ENCODE data around the gene HBP1. TPM values are rescaled to one million over a fixed set of nuclear protein-coding genes. Genes with fewer than 3 reads are reported as not detected.

HBP1 gene
- total and polyA plus RNA-seq, 11 donors, result 21.4 to 98.4 (median 58.1) TPM

- Histone ChIP-seq H3K4me3 (no peak overlapping the region), H3K27me3 (no peaks in the 10 kb centered on the region), H3K27ac (peak overlapping the region; percentile 37 to 83 (median 74)), H3K36me3 (peaks cover 0 to 67% (median 42%) of the 10 kb centered on the region in 9 donors), H3K4me1 (peaks cover 0 to 34% (median 21%) of the 10 kb centered on the region in 12 donors), H3K9me3 (no peaks in the 10 kb centered on the region)
- no peak for TF ChIP-seq POLR2A (IDR thresholded peaks at IDR 0.05)
- TF ChIP-seq, protein P1, sequence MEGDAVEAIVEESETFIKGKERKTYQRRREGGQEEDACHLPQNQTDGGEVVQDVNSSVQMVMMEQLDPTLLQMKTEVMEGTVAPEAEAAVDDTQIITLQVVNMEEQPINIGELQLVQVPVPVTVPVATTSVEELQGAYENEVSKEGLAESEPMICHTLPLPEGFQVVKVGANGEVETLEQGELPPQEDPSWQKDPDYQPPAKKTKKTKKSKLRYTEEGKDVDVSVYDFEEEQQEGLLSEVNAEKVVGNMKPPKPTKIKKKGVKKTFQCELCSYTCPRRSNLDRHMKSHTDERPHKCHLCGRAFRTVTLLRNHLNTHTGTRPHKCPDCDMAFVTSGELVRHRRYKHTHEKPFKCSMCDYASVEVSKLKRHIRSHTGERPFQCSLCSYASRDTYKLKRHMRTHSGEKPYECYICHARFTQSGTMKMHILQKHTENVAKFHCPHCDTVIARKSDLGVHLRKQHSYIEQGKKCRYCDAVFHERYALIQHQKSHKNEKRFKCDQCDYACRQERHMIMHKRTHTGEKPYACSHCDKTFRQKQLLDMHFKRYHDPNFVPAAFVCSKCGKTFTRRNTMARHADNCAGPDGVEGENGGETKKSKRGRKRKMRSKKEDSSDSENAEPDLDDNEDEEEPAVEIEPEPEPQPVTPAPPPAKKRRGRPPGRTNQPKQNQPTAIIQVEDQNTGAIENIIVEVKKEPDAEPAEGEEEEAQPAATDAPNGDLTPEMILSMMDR (IDR thresholded peaks at IDR 0.05), result no peak
- ATAC-seq, result peak in 3 of 4 donors; percentile 31 to 69 (median 61)
- intact Hi-C loops (cut with DNase I), result loop anchor here in 7 of 10 donors (5.0 to 10.0 kb wide), 8 partner anchors 187 to 667 kb away; partner anchors contain the start of genes BCAP29 (in 1 of the 7), COG5 (in 1 of the 7) and DUS4L (in 1 of the 7)
- DNase-seq, result no peak
- 24 to 46% (median 32%) methylated on average over 3 of the region's 3 CpGs for WGBS, 4 donors
Observed at GRCh38 chr7:107208024-107208521, 39.3 kb downstream of the HBP1 start.

DNA sequence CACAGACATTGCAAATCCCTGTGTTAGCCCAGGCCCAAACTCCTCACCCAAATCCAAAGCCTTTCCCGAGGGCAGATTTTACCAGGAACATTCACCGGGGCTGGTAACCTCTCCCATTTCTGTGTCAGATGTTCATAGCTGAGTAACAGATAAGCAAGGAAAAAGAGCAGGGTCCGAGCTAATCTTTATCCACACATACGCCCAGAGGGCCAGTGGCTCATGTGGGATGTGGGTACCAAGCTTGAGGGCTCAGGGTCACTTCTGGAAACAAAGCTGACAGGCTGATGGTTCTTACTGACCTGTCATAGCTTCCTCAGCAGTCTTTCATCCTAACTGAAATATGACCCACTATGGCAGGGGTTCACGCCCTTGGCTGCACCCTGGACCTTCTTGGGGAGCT is 39.8 kb downstream of the HBP1 start:
- no peak overlapping the region for H3K4me3 ChIP-seq
- TF ChIP-seq POLR2A (IDR thresholded peaks at IDR 0.05), result no peak
- TF ChIP-seq, protein P1 (IDR thresholded peaks at IDR 0.05), result no peak
- no peak for ATAC-seq
- WGBS, 4 donors, result 63 to 76% (median 73%) methylated on average over 4 to 5 of the region's 5 CpGs
- H3K4me1 ChIP-seq, result peaks cover 0 to 34% (median 20%) of the 10 kb centered on the region in 12 donors
- H3K27me3 ChIP-seq, result no peaks in the 10 kb centered on the region
- intact Hi-C loops (cut with DNase I), result loop anchor here in 7 of 10 donors (5.0 to 10.0 kb wide), 8 partner anchors 186 to 666 kb away; partner anchors contain the start of genes BCAP29 (in 1 of the 7), COG5 (in 1 of the 7) and DUS4L (in 1 of the 7)
- peaks cover 0 to 62% (median 37%) of the 10 kb centered on the region in 9 donors for H3K36me3 ChIP-seq
- H3K27ac ChIP-seq, result peak overlapping the region; percentile 37 to 83 (median 74)
- peaks cover 0 to 4% (median 0%) of the 10 kb centered on the region in 12 donors for H3K9me3 ChIP-seq
- no peak for DNase-seq

DNA sequence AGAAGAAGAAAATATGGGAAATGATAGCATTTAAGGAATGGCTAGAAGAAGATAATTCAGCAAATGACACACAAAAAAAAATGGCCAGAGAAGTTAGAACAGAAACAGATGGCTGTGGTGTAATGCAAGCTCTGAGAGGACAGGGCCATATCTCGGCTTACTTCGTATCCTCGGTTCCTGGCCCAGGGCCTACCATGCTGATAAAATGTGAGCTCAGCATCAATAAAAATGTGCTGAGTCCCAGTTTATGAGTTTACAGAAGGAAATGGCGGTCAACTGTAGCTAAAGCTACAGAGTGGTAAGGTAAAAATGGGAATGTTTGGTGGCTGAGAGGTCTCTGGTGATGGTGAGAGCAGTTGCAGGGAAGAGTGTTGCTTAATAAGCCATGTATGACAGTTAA is 40.8 kb downstream of the HBP1 start:
- no peak for TF ChIP-seq POLR2A (IDR thresholded peaks at IDR 0.05)
- TF ChIP-seq, protein P1 (IDR thresholded peaks at IDR 0.05), result no peak
- peak in 1 of 5 donors; percentile 54 for DNase-seq
- no peaks in the 10 kb centered on the region for H3K27me3 ChIP-seq
- H3K27ac ChIP-seq, result peak overlapping the region in 8 of 12 donors; percentile 28 to 83 (median 78)
- peaks cover 0 to 34% (median 20%) of the 10 kb centered on the region in 12 donors for H3K4me1 ChIP-seq
- intact Hi-C loops (cut with DNase I), result loop anchor here in 7 of 10 donors (5.0 to 10.0 kb wide), 8 partner anchors 185 to 665 kb away; partner anchors contain the start of genes BCAP29 (in 1 of the 7), COG5 (in 1 of the 7) and DUS4L (in 1 of the 7)
- H3K9me3 ChIP-seq, result peaks cover 0 to 12% (median 2%) of the 10 kb centered on the region in 12 donors
- no peak overlapping the region for H3K4me3 ChIP-seq
- H3K36me3 ChIP-seq, result peaks cover 0 to 52% (median 27%) of the 10 kb centered on the region in 9 donors
- ATAC-seq, result peak in 3 of 4 donors; percentile 31 to 52 (median 42)
- 54 to 69% (median 60%) methylated on average over 4 of the region's 4 CpGs for WGBS, 4 donors

- no peak overlapping the region for H3K4me3 ChIP-seq
- DNase-seq (no peak), ATAC-seq (no peak)
- TF ChIP-seq, protein P1 (IDR thresholded peaks at IDR 0.05), result no peak
- TF ChIP-seq POLR2A (IDR thresholded peaks at IDR 0.05), result no peak
- H3K36me3 ChIP-seq, result peaks cover 0 to 43% (median 19%) of the 10 kb centered on the region in 9 donors
- H3K4me1 ChIP-seq, result peaks cover 0 to 34% (median 20%) of the 10 kb centered on the region in 12 donors
- intact Hi-C loops (cut with DNase I), result loop anchor here in 1 of 10 donors (5.0 kb wide), 1 partner anchor 72 kb away; no protein-coding TSS in a partner anchor
- peak overlapping the region in 1 of 12 donors; percentile 9 for H3K27ac ChIP-seq
- WGBS, 4 donors, result 94 to 100% (median 97%) methylated on average over 4 of the region's 4 CpGs
- no peaks in the 10 kb centered on the region for H3K27me3 ChIP-seq
- peaks cover 0 to 20% (median 2%) of the 10 kb centered on the region in 12 donors for H3K9me3 ChIP-seq
Observed at GRCh38 chr7:107210400-107210799, 41.6 kb downstream of the HBP1 start.

Data from heart left ventricle (tissue), 16 donors.